Left cardiac atrium (tissue), 4 donors: ENCODE data around the gene EXOSC2. TPM values are rescaled to one million over a fixed set of nuclear protein-coding genes. Genes with fewer than 3 reads are reported as not detected.
A peak's percentile ranks its signal among the peaks of the same experiment; 100 is the strongest.
"Not testable (repeated sequence)": the region's sequence is repeated elsewhere in the genome, so short reads cannot be mapped to it uniquely, and the experiment has no call there.

ENCODE experiments used
- ATAC-seq, 2 donors: fragments of 200-7000 bp; cut with Tn5 transposase; one replicate each; pipeline ENCODE4 v1.9.1; 2020; ENCODE audit warnings: mild to moderate bottlenecking in 2 of 2, moderate library complexity in 2 of 2
- DNase-seq: peaks from one replicate; pipeline ENCODE4 v3.0.0-alpha.2; 2020
- intact Hi-C, 2 donors: fragments of 100-400 bp; cut with DNase I; formaldehyde crosslinking; loops; one replicate each; pipeline versions ENCODE4 v1.14.1 to v1.15.1; 2022 to 2023
- total RNA-seq, 2 donors: library from RNA; stranded (reverse); fragmentation: NEBNext Ultra II Directional; extraction: Animal tissue kit (Norgen Biotek cat#: 25700); gene quantifications; one replicate each; pipeline ENCODE4 v1.2.1, GENCODE V29; 2021
- donor health status: DM: no; HTN: yes; CAD: no.
- donor health status: DM: no; HTN: yes; CAD: no; lungs with severe emphysema.
- donor health status: DM: yes; HTN: yes; CAD: no.
- donor health status: Dilated cardiomyopathy.

Gene EXOSC2
- total RNA-seq, 2 donors from 2014 or later = 14.3 to 15.4 TPM

GRCh38 chr9:130665431-130666392 is 27.9 kb upstream of the EXOSC2 start:
- DNase-seq (no peak), ATAC-seq (no peak)
- intact Hi-C loops = no loop called here

- DNase-seq = no peak
- intact Hi-C loops = no loop called here
Observed at GRCh38 chr9:130666393-130667119, 27.0 kb upstream of the EXOSC2 start.

GRCh38 chr9:130667120-130667435 is 26.5 kb upstream of the EXOSC2 start:
- no peak for ATAC-seq
- DNase-seq = no peak
- intact Hi-C loops = no loop called here

More at GRCh38 chr9:130666393-130667119, 27.0 kb upstream of the EXOSC2 start:
- no peak for ATAC-seq

GRCh38 chr9:130668196-130668595 is 25.4 kb upstream of the EXOSC2 start:
- intact Hi-C loops = no loop called here
- DNase-seq = no peak

GRCh38 chr9:130668659-130669058 is 24.9 kb upstream of the EXOSC2 start:
- ATAC-seq = no peak
- intact Hi-C loops = no loop called here
- DNase-seq = no peak

More at GRCh38 chr9:130668196-130668595, 25.4 kb upstream of the EXOSC2 start:
- ATAC-seq = no peak

- DNase-seq = no peak
- no peak for ATAC-seq
- intact Hi-C loops = no loop called here
Observed at GRCh38 chr9:130669965-130670364, 23.6 kb upstream of the EXOSC2 start.

GRCh38 chr9:130670644-130671043 is 22.9 kb upstream of the EXOSC2 start:
- DNase-seq (no peak), ATAC-seq (no peak)
- intact Hi-C loops = no loop called here

GRCh38 chr9:130672466-130672865 is 21.1 kb upstream of the EXOSC2 start:
- ATAC-seq = no peak

GRCh38 chr9:130672933-130673615 is 20.5 kb upstream of the EXOSC2 start:
- ATAC-seq (no peak), DNase-seq (no peak)
- intact Hi-C loops = no loop called here

More at GRCh38 chr9:130672466-130672865, 21.1 kb upstream of the EXOSC2 start:
- intact Hi-C loops = no loop called here
- DNase-seq = no peak

- intact Hi-C loops = no loop called here
- no peak for DNase-seq
- ATAC-seq = no peak
Observed at GRCh38 chr9:130675396-130675795, 18.2 kb upstream of the EXOSC2 start.

GRCh38 chr9:130677252-130677651 is 16.3 kb upstream of the EXOSC2 start:
- DNase-seq = no peak
- no peak for ATAC-seq
- intact Hi-C loops = no loop called here

- DNase-seq (peak; percentile 88), ATAC-seq (peak; percentile 76 to 86)
- intact Hi-C loops = loop anchor here in 1 of 2 donors (5.0 kb wide), 2 partner anchors 54 to 104 kb away; partner anchors contain the start of gene FUBP3
Observed at GRCh38 chr9:130680836-130681768, 12.5 kb upstream of the EXOSC2 start.

GRCh38 chr9:130681769-130682420 is 11.7 kb upstream of the EXOSC2 start:
- ATAC-seq = peak; percentile 21 to 25
- intact Hi-C loops = loop anchor here (2.0 to 5.0 kb wide), 3 partner anchors 55 to 219 kb away; partner anchors contain the start of gene FUBP3 (in 1 of the 2)

GRCh38 chr9:130682421-130683121 is 11.0 kb upstream of the EXOSC2 start:
- ATAC-seq (peak; percentile 80 to 81), DNase-seq (peak; percentile 83)
- intact Hi-C loops = loop anchor here (2.0 to 5.0 kb wide), 3 partner anchors 55 to 220 kb away; partner anchors contain the start of gene FUBP3 (in 1 of the 2)

More at GRCh38 chr9:130681769-130682420, 11.7 kb upstream of the EXOSC2 start:
- no peak for DNase-seq

- intact Hi-C loops = no loop called here
- ATAC-seq = no peak
- no peak for DNase-seq
Observed at GRCh38 chr9:130685104-130685503, 8.5 kb upstream of the EXOSC2 start.

- DNase-seq, intact Hi-C loops, ATAC-seq: not testable (repeated sequence)
Observed at GRCh38 chr9:130685945-130686344, 7.6 kb upstream of the EXOSC2 start.

- intact Hi-C loops = no loop called here
- no peak for ATAC-seq
- no peak for DNase-seq
Observed at GRCh38 chr9:130687615-130688014, 6.0 kb upstream of the EXOSC2 start.
